Activated T-cell treated with anti-CD3 and anti-CD28 coated beads, Interleukin-2, amount 50 U/mL, for 24 hours (primary cell): ENCODE results near the gene SLC8A1.

ENCODE experiments used
- DNase-seq: peaks from one replicate; pipeline ENCODE4 v3.0.0-alpha.2; 2020
- H3K27ac Mint-ChIP-seq: 2 replicates; pipeline ENCODE4 v1.8.0; 2020; ENCODE audit warnings: mild to moderate bottlenecking, mixed read lengths
- H3K27me3 Mint-ChIP-seq: 2 replicates; pipeline ENCODE4 v1.8.0; 2020; ENCODE audit warnings: mixed read lengths
- H3K36me3 Mint-ChIP-seq: 2 replicates; pipeline ENCODE4 v1.8.0; 2020; ENCODE audit warnings: low read depth, mixed read lengths
- H3K4me1 Mint-ChIP-seq: 2 replicates; pipeline ENCODE4 v1.8.0; 2020; ENCODE audit warnings: low read depth, mixed read lengths
- H3K4me3 Mint-ChIP-seq: 2 replicates; pipeline ENCODE4 v1.8.0; 2020; ENCODE audit warnings: mild to moderate bottlenecking, moderate library complexity, mixed read lengths
- H3K9me3 Mint-ChIP-seq: 2 replicates; pipeline ENCODE4 v1.8.0; 2020; ENCODE audit warnings: mixed read lengths

Gene SLC8A1

GRCh38 chr2:40448476-40449079, 3.3 kb downstream of the SLC8A1 start:
- no peak overlapping the region for H3K4me3 Mint-ChIP-seq
- H3K27ac Mint-ChIP-seq: no peak overlapping the region
- peaks cover 18% of the 10 kb centered on the region for H3K4me1 Mint-ChIP-seq
- H3K27me3 Mint-ChIP-seq: peaks cover 47% of the 10 kb centered on the region
- DNase-seq: no peak
- H3K9me3 Mint-ChIP-seq: no peaks in the 10 kb centered on the region
- no peaks in the 10 kb centered on the region for H3K36me3 Mint-ChIP-seq

- Mint-ChIP-seq H3K27me3 (peaks cover 21% of the 10 kb centered on the region), H3K36me3 (no peaks in the 10 kb centered on the region), H3K4me1 (peaks cover 4% of the 10 kb centered on the region), H3K9me3 (no peaks in the 10 kb centered on the region), H3K4me3 (no peak overlapping the region), H3K27ac (no peak overlapping the region)
- no peak for DNase-seq
Observed at GRCh38 chr2:40445467-40445866, 6.4 kb downstream of the SLC8A1 start.

GRCh38 chr2:40440835-40441234, 11.1 kb downstream of the SLC8A1 start:
- no peak overlapping the region for H3K27ac Mint-ChIP-seq
- no peaks in the 10 kb centered on the region for H3K4me1 Mint-ChIP-seq
- H3K4me3 Mint-ChIP-seq: no peak overlapping the region

GRCh38 chr2:40439473-40439872, 12.4 kb downstream of the SLC8A1 start:
- DNase-seq: no peak
- no peaks in the 10 kb centered on the region for H3K4me1 Mint-ChIP-seq
- no peak overlapping the region for H3K27ac Mint-ChIP-seq
- H3K27me3 Mint-ChIP-seq: no peaks in the 10 kb centered on the region
- H3K9me3 Mint-ChIP-seq: peaks cover 2% of the 10 kb centered on the region
- no peaks in the 10 kb centered on the region for H3K36me3 Mint-ChIP-seq
- no peak overlapping the region for H3K4me3 Mint-ChIP-seq

More at GRCh38 chr2:40440835-40441234, 11.1 kb downstream of the SLC8A1 start:
- peaks cover 2% of the 10 kb centered on the region for H3K9me3 Mint-ChIP-seq
- DNase-seq: no peak
- H3K27me3 Mint-ChIP-seq: no peaks in the 10 kb centered on the region
- H3K36me3 Mint-ChIP-seq: no peaks in the 10 kb centered on the region

GRCh38 chr2:40436093-40436475, 15.8 kb downstream of the SLC8A1 start:
- Mint-ChIP-seq H3K9me3 (peaks cover 2% of the 10 kb centered on the region), H3K27me3 (no peaks in the 10 kb centered on the region), H3K4me1 (no peaks in the 10 kb centered on the region), H3K36me3 (no peaks in the 10 kb centered on the region), H3K27ac (no peak overlapping the region), H3K4me3 (no peak overlapping the region)
- DNase-seq: no peak

- no peaks in the 10 kb centered on the region for H3K4me1 Mint-ChIP-seq
- H3K27ac Mint-ChIP-seq: no peak overlapping the region
- H3K36me3 Mint-ChIP-seq: no peaks in the 10 kb centered on the region
- peaks cover 2% of the 10 kb centered on the region for H3K9me3 Mint-ChIP-seq
- H3K4me3 Mint-ChIP-seq: no peak overlapping the region
- H3K27me3 Mint-ChIP-seq: no peaks in the 10 kb centered on the region
- DNase-seq: no peak
Observed at GRCh38 chr2:40435426-40436092, 16.3 kb downstream of the SLC8A1 start.

- no peak for DNase-seq
- peaks cover 2% of the 10 kb centered on the region for H3K9me3 Mint-ChIP-seq
- H3K36me3 Mint-ChIP-seq: no peaks in the 10 kb centered on the region
- no peaks in the 10 kb centered on the region for H3K27me3 Mint-ChIP-seq
- H3K27ac Mint-ChIP-seq: no peak overlapping the region
- H3K4me1 Mint-ChIP-seq: no peaks in the 10 kb centered on the region
- H3K4me3 Mint-ChIP-seq: no peak overlapping the region
Observed at GRCh38 chr2:40434731-40435271, 17.1 kb downstream of the SLC8A1 start.

GRCh38 chr2:40433736-40434135, 18.2 kb downstream of the SLC8A1 start:
- H3K4me1 Mint-ChIP-seq: no peaks in the 10 kb centered on the region
- no peaks in the 10 kb centered on the region for H3K36me3 Mint-ChIP-seq
- H3K4me3 Mint-ChIP-seq: no peak overlapping the region
- H3K27ac Mint-ChIP-seq: no peak overlapping the region
- no peak for DNase-seq
- H3K27me3 Mint-ChIP-seq: no peaks in the 10 kb centered on the region
- peaks cover 2% of the 10 kb centered on the region for H3K9me3 Mint-ChIP-seq

- no peak overlapping the region for H3K4me3 Mint-ChIP-seq
- no peak for DNase-seq
- no peaks in the 10 kb centered on the region for H3K36me3 Mint-ChIP-seq
- no peaks in the 10 kb centered on the region for H3K27me3 Mint-ChIP-seq
- H3K4me1 Mint-ChIP-seq: no peaks in the 10 kb centered on the region
- peaks cover 2% of the 10 kb centered on the region for H3K9me3 Mint-ChIP-seq
- H3K27ac Mint-ChIP-seq: no peak overlapping the region
Observed at GRCh38 chr2:40432921-40433483, 18.9 kb downstream of the SLC8A1 start.

GRCh38 chr2:40431600-40431955, 20.3 kb downstream of the SLC8A1 start:
- Mint-ChIP-seq H3K4me3 (no peak overlapping the region), H3K27ac (no peak overlapping the region), H3K9me3 (no peaks in the 10 kb centered on the region), H3K36me3 (no peaks in the 10 kb centered on the region), H3K4me1 (no peaks in the 10 kb centered on the region), H3K27me3 (no peaks in the 10 kb centered on the region)
- no peak for DNase-seq

- Mint-ChIP-seq H3K4me1 (no peaks in the 10 kb centered on the region), H3K36me3 (no peaks in the 10 kb centered on the region), H3K9me3 (no peaks in the 10 kb centered on the region), H3K4me3 (no peak overlapping the region), H3K27ac (no peak overlapping the region), H3K27me3 (no peaks in the 10 kb centered on the region)
- DNase-seq: no peak
Observed at GRCh38 chr2:40430776-40431599, 20.9 kb downstream of the SLC8A1 start.

- no peak overlapping the region for H3K4me3 Mint-ChIP-seq
- no peaks in the 10 kb centered on the region for H3K36me3 Mint-ChIP-seq
- H3K9me3 Mint-ChIP-seq: no peaks in the 10 kb centered on the region
- H3K27me3 Mint-ChIP-seq: no peaks in the 10 kb centered on the region
- H3K27ac Mint-ChIP-seq: no peak overlapping the region
- no peak for DNase-seq
- no peaks in the 10 kb centered on the region for H3K4me1 Mint-ChIP-seq
Observed at GRCh38 chr2:40428439-40428838, 23.5 kb downstream of the SLC8A1 start.

- no peak for DNase-seq
- no peaks in the 10 kb centered on the region for H3K27me3 Mint-ChIP-seq
- no peak overlapping the region for H3K27ac Mint-ChIP-seq
- no peaks in the 10 kb centered on the region for H3K4me1 Mint-ChIP-seq
- no peaks in the 10 kb centered on the region for H3K36me3 Mint-ChIP-seq
- H3K9me3 Mint-ChIP-seq: no peaks in the 10 kb centered on the region
- H3K4me3 Mint-ChIP-seq: no peak overlapping the region
Observed at GRCh38 chr2:40421631-40422297, 30.1 kb downstream of the SLC8A1 start.

GRCh38 chr2:40420478-40420877, 31.4 kb downstream of the SLC8A1 start:
- no peak overlapping the region for H3K27ac Mint-ChIP-seq
- no peaks in the 10 kb centered on the region for H3K36me3 Mint-ChIP-seq
- no peak overlapping the region for H3K4me3 Mint-ChIP-seq
- H3K4me1 Mint-ChIP-seq: no peaks in the 10 kb centered on the region
- H3K9me3 Mint-ChIP-seq: no peaks in the 10 kb centered on the region
- H3K27me3 Mint-ChIP-seq: no peaks in the 10 kb centered on the region
- DNase-seq: no peak
